Measurements from ENCODE around the gene MDK. TPM values are rescaled to one million over a fixed set of nuclear protein-coding genes. Genes with fewer than 3 reads are reported as not detected.

The MDK gene
- total and polyA plus RNA-seq, 2 of the 4 experiments (the other 2 are of a cell fraction) = 25.8 to 377 TPM

GRCh38 chr11:46353698-46354097 lies 27.8 kb upstream of the MDK start:
- H3K9me1 ChIP-seq (ENCODE audit: insufficient read depth, low read length) = peaks cover 8% of the 10 kb centered on the region
- no peak overlapping the region for H3K56ac ChIP-seq (ENCODE audit: extremely low read depth, insufficient read depth, low read length)
- H3K79me1 ChIP-seq (ENCODE audit: low read depth in 1 of 2, low read length in 2 of 2) = peaks cover 31 to 89% of the 10 kb centered on the region in 2 experiments
- H3K18ac ChIP-seq (ENCODE audit: low read depth, low read length) = no peak overlapping the region
- DNase-seq = peak; percentile 50
- dilution Hi-C loops (cut with HindIII; ENCODE audit: low sequenced_read_pairs, unreplicated experiment) (no loop called here), intact Hi-C loops (cut with micrococcal nuclease) (loop anchor here (1.0 kb wide), 1 partner anchor 16 kb away; no protein-coding TSS in a partner anchor), in situ Hi-C loops (cut with MboI; ENCODE audit: low sequenced_read_pairs) (no loop called here)
- H2AFZ ChIP-seq (replicated peaks; ENCODE audit: low read length, poor library complexity) = no peak overlapping the region
- H3K27ac ChIP-seq (ENCODE audit: insufficient read depth, low read length) = no peak overlapping the region
- H2BK120ac ChIP-seq (ENCODE audit: low read depth, low read length) = no peak overlapping the region
- no peak overlapping the region for H3K4me2 ChIP-seq (ENCODE audit: low read depth, low read length)
- no peak overlapping the region for H3K14ac ChIP-seq (replicated peaks; ENCODE audit: low read depth, low read length)
- H2BK20ac ChIP-seq (ENCODE audit: low read depth, low read length) = no peak overlapping the region
- H2AK5ac ChIP-seq (ENCODE audit: low read depth, low read length) = peak overlapping the region; percentile 23; the same call in 1 of the 2 replicates
- no peaks in the 10 kb centered on the region for H3K9me3 ChIP-seq (ENCODE audit: control insufficient read depth, insufficient read depth, low read length)
- POLR2A ChIA-PET (ENCODE audit: unreplicated experiment) = no interaction called here
- no peak overlapping the region; the same call in 1 of the 2 replicates for H4K5ac ChIP-seq (ENCODE audit: low read depth, low read length)
- no peak overlapping the region for H3K9ac ChIP-seq (ENCODE audit: low read depth, low read length)
- peak; percentile 25 for ATAC-seq (ENCODE audit: low read depth)
- H3K36me3 ChIP-seq (ENCODE audit: control insufficient read depth, insufficient read depth, low read length) = no peaks in the 10 kb centered on the region
- no TSS peak for BruUV-seq (replicated peaks)
- WGBS, 2 experiments (ENCODE audit: extremely low coverage in 2 of 2, insufficient read length in 1 of 2) = no CpG with 5 or more reads among the region's 9 CpGs
- H3K4ac ChIP-seq (ENCODE audit: low read depth, low read length) = no peak overlapping the region
- no peak overlapping the region for H4K91ac ChIP-seq (ENCODE audit: insufficient read depth, low read depth, low read length)
- H4K8ac ChIP-seq (ENCODE audit: low read depth in 2 of 2, low read length in 2 of 2) = no peak overlapping the region
- no peaks in the 10 kb centered on the region for H3K27me3 ChIP-seq (ENCODE audit: control insufficient read depth, insufficient read depth, low read length)
- no peak overlapping the region for H2AK9ac ChIP-seq (replicated peaks; ENCODE audit: low read depth, low read length, poor library complexity)
- TF ChIP-seq RFX5 (IDR thresholded peaks at IDR 0.05; ENCODE audit: low read depth, low read length) (no peak), BHLHE40 (IDR thresholded peaks at IDR 0.05; ENCODE audit: low read depth, low read length) (0 out of 2 replicates have a peak, but pooled peaks have one; percentile 26)
- CTCF ChIA-PET = interaction anchor here (0.6 kb wide), 1 partner anchor 1311 kb away, joined by 3 read pairs; no protein-coding TSS in a partner anchor
- no peak overlapping the region for H3K4me3 ChIP-seq (ENCODE audit: insufficient read depth, low read depth, low read length)
- H3K23ac ChIP-seq (ENCODE audit: low read depth, low read length) = no peak overlapping the region
- H3K4me1 ChIP-seq (ENCODE audit: control insufficient read depth, insufficient read depth, low read length) = peaks cover 14% of the 10 kb centered on the region
- H2BK5ac ChIP-seq (ENCODE audit: low read depth, low read length, poor library complexity, severe bottlenecking) = no peak overlapping the region
- peaks cover 30% of the 10 kb centered on the region for H4K20me1 ChIP-seq (ENCODE audit: insufficient read depth, low read length)
- H2BK15ac ChIP-seq (ENCODE audit: low read depth, low read length) = no peak overlapping the region

All from IMR-90 (cell line).